GM21447 (cell line): ENCODE data around the gene GPR75.

Experiments
- ATAC-seq: cut with Tn5 transposase; IDR thresholded peaks from one replicate; pipeline ENCODE4 v1.9.1; 2021; ENCODE audit not compliant: unreplicated experiment

Gene GPR75

GRCh38 chr2:53811601-53812000 lies 48.2 kb downstream of the GPR75 start:
- no peak for ATAC-seq
